AG04449 (cell line): Measurements from ENCODE around the gene DIAPH3.

Experiments
- CTCF ChIA-PET: fragments of 350-600 bp; formaldehyde crosslinking; extraction: SDS; loops from one replicate; lab custom pipeline; 2021; ENCODE audit warnings: antibody characterized with exemption; lab: Yijun Ruan, JAX
- POLR2A ChIA-PET: fragments of 400-600, 350-600 bp; formaldehyde crosslinking; extraction: SDS; loops from one replicate; lab custom pipeline; 2020; ENCODE audit warnings: antibody characterized with exemption, inconsistent platforms; lab: Yijun Ruan, JAX
- DNase-seq: peaks from one replicate; pipeline ENCODE4 v3.0.0-alpha.2; 2010; ENCODE audit warnings: low read depth, low spot score
- H3K4me3 ChIP-seq: 2 replicates; pipeline ENCODE4 v1.5.1; 2011; ENCODE audit warnings: low read depth, mild to moderate bottlenecking, control low read depth, low read length
- CTCF ChIP-seq: IDR thresholded peaks from one replicate; pipeline ENCODE4 v1.5.1; 2011; ENCODE audit warnings: mild to moderate bottlenecking, moderate library complexity, low read length, control low read depth, inconsistent platforms; ENCODE audit not compliant: insufficient read depth; ENCODE audit errors: missing control alignments

Gene DIAPH3

GRCh38 chr13:60000081-60000480 is 163.6 kb downstream of the DIAPH3 start:
- no peak for DNase-seq
- no peak for TF ChIP-seq CTCF
- POLR2A ChIA-PET: no interaction called here
- H3K4me3 ChIP-seq: no peak overlapping the region
- CTCF ChIA-PET: no interaction called here

GRCh38 chr13:59997976-59998375 is 165.8 kb downstream of the DIAPH3 start:
- no peak overlapping the region for H3K4me3 ChIP-seq
- TF ChIP-seq CTCF: no peak
- ChIA-PET CTCF (no interaction called here), POLR2A (no interaction called here)
- peak; percentile 12 for DNase-seq

GRCh38 chr13:59996461-59996980 is 167.2 kb downstream of the DIAPH3 start:
- TF ChIP-seq CTCF: no peak
- ChIA-PET POLR2A (no interaction called here), CTCF (no interaction called here)

GRCh38 chr13:59991395-59991794 is 172.3 kb downstream of the DIAPH3 start:
- CTCF ChIA-PET: interaction anchor here (0.7 kb wide), 1 partner anchor 41 kb away, joined by 3 read pairs; no protein-coding TSS in a partner anchor
- POLR2A ChIA-PET: no interaction called here
- H3K4me3 ChIP-seq: no peak overlapping the region
- no peak for TF ChIP-seq CTCF
- DNase-seq: no peak

More at GRCh38 chr13:59996461-59996980, 167.2 kb downstream of the DIAPH3 start:
- H3K4me3 ChIP-seq: no peak overlapping the region
- no peak for DNase-seq

- TF ChIP-seq CTCF: no peak
- POLR2A ChIA-PET: no interaction called here
Measured at GRCh38 chr13:59982631-59983382, 180.9 kb downstream of the DIAPH3 start.

GRCh38 chr13:59979589-59979988 is 184.1 kb downstream of the DIAPH3 start:
- no peak for DNase-seq
- H3K4me3 ChIP-seq: no peak overlapping the region
- ChIA-PET POLR2A (no interaction called here), CTCF (no interaction called here)
- no peak for TF ChIP-seq CTCF

More at GRCh38 chr13:59982631-59983382, 180.9 kb downstream of the DIAPH3 start:
- DNase-seq: no peak
- H3K4me3 ChIP-seq: no peak overlapping the region
- CTCF ChIA-PET: no interaction called here
